ENCODE data around the gene NR5A2.

The NR5A2 gene

DNA sequence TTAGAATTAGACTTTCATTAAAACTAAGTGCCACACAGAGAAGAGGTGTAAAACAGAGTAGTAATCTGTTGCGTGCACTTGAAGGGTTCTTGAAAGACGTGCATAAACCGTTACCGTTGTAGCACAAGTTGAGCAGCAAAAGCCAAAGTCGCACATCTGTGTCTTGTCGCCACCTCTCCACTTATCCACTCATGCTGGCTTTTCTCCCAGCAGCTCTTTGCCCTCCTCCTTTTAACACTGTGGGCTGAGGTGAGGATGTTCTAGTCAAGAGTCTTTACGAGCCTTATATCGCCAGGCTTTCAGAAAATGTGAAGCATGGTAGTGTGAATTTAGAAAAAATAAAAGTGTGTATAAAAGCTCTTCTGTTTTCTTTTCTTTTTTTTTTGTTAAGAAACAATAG lies 48.0 kb downstream of the NR5A2 start:
- peak; percentile 89 for DNase-seq

DNA sequence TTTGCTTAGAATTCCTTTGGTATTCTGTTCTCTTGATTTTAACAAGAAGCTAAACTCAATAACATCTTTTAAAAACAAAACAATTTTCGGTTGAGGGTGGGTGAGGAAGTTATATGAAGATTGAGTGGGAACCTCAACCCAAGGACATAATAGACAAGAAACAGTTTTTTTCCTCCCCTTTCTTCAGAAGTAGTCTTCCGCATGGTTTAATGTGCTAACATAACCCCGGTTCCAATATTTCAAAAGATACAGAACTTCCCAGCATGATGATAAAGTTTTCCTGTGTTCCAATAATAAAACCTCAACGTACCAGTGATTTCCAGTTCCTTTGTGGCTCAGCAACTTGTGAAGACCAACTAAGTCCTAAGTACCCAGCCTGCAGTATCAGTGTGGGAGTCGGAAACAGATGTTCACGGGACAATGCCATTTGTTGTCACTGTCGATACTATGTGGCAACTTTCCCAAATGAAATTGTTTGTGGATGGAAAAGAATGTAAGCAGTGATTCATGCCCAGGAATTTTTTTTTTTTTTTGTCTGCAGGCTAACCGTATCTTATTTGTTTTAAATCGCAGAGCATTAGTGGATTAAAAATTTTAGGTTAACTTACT lies 48.5 kb downstream of the NR5A2 start:
- DNase-seq, result no peak

DNA sequence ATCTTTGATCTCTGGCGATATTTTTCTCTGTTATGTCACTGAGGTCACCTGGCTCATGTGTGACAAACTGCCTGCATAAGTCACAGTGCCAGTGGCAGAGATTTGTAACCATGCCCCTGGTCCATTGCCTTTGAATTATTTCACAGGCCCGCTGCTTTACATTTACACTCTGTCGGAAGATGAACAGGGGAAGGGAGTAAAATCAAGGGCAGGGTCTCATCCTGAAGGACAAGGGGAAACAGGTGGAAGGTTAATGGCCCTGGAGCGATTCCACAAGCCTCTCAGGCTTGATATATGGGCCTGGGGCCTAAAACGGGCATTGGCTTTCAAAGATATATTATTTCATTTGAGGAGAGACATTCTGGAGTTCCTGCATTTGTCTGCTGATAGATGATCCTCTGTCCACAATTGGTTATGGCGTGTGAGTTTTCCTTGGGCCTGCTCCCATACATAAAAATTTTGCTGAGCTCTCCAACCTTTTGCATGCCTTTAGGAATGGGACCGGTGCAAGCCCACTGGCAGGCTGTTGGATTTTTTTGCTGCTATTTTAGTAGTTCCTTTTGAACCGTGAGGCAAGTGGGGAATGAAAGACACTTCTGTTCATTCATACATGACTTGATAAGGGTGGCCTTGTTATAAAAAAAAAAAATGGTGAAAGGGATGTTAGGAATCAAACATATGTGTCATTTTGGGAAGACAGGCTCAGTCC lies 51.9 kb downstream of the NR5A2 start:
- DNase-seq, result no peak

GRCh38 chr1:200081151-200081968 lies 53.9 kb downstream of the NR5A2 start:
- no peak for DNase-seq

GRCh38 chr1:200081969-200082245 lies 54.4 kb downstream of the NR5A2 start:
- DNase-seq, result no peak

DNA sequence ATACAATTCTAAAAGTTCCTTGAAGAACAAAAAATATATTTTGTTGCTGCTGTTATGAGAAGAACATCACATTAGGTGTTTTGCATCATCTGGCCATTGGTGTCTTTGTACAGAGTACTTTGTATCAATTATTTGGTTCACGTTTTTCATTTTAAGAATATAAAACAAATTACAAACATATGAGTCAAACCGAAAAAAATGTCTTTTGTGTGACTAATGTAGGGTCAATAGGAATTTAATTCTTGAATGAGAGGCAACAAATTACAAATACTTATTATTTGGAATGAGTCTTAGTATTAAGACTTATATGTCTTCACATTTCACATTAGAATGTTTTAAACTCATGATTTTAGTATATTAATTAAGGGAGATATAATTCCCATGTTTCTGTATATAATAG lies 54.8 kb downstream of the NR5A2 start:
- no peak for DNase-seq

DNA sequence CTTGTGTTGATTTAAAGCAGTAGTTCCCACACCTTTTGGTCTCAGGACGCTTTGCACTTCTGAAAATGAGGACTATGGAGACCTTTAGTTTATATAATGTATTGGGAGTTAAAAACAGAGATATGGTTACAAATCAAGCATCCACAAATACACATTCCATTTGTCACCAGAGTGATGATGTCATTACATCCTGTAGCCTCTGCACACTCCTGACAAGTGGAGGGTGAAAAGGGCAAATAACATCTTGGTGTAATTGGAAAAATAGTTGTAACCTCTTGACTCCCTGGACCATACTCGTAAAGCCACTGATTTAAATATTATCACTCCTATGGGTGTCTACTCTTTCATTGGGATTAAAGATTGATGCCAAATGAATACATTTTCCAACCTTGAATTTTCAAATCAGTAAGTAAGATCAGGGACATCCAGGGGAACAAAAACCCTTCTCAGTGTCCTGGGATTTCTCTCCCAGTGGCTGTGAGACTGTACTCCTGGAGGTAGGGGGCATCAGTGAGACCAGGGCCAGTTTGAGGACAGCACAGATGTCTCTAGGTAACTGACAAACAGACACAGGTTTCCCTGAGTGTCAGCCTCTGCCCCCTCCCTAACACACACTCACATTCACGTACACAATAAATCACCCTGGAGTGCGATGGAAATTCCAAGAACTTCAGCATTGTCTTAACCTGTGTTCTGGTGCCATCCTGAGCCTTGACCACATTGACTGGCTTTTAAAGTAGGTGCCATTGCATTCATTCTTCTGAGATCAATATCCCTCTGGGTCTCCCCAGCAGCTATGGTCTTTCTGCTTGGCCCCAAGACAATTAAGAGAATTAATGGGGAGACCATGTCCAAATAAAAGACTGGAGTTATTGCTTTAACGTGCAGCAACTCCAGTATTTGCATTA lies 63.0 kb downstream of the NR5A2 start:
- no peak for DNase-seq

DNA sequence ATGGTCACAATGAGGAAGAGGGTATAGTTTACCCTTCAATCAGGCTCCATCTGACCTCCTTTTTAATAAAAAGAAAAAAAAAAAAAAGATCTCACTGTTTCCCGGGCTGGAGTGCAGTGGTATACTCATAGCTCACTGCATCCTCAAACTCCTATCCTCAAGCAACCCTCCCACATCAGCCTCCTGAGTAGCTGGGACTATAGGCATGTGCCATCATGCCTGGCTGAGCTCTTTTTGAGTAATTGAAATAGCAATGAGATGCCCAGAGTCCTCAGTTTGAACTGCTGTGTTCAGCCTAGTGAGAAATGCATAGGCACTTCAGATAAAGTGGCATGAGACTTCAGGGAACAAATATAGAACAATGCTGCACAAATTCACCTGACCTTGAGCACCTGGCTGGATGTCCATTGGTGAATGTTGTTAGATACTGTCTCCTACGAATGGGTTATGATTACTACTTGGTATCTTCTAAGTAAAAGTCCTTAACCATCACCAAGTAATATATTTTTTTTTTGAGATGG lies 67.6 kb downstream of the NR5A2 start:
- DNase-seq, result no peak

DNA sequence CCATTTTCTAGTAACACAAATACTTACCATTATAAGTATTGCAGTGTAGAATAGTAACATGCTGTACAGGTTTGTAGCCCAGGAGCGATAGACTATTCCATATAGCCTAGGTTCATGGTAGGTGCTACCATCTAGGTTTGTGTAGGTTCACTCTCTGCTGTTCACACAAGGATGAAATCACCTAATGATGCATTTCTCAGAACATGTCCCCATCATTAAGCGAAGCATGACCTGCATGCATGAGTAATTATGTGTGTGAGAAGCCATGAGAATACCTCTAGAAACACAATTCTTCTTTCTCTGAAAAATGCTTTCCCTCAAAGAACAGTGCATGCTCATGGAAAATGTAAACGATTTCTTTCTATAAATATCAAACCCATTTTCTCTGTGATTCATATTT lies 69.3 kb downstream of the NR5A2 start:
- DNase-seq, result no peak

- no peak for DNase-seq
Measured at GRCh38 chr1:200099040-200099439, 71.5 kb downstream of the NR5A2 start.

- no peak for DNase-seq
Measured at GRCh38 chr1:200103966-200104583, 76.6 kb downstream of the NR5A2 start.

GRCh38 chr1:200107004-200107470 lies 79.5 kb downstream of the NR5A2 start:
- DNase-seq, result no peak

DNA sequence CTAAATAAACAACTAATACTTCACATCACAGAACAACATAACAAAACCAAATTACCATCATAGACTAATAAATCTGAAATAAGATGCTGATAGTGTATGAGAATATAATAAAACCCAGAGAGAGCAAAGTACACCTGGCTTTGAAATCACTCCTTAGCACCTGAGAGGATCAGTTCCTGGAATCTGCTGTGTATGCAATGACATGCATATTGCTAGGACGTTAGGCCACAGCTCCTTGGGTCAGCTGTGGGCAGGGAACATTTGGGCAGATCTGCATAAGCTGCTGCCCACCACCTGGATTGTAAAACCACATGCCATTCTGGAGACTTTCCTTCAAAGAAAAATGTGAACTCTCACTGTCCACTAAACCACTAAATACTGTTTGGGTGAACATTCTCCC lies 81.1 kb downstream of the NR5A2 start:
- no peak for DNase-seq

- no peak for DNase-seq
Measured at GRCh38 chr1:200112290-200112689, 84.8 kb downstream of the NR5A2 start.

DNA sequence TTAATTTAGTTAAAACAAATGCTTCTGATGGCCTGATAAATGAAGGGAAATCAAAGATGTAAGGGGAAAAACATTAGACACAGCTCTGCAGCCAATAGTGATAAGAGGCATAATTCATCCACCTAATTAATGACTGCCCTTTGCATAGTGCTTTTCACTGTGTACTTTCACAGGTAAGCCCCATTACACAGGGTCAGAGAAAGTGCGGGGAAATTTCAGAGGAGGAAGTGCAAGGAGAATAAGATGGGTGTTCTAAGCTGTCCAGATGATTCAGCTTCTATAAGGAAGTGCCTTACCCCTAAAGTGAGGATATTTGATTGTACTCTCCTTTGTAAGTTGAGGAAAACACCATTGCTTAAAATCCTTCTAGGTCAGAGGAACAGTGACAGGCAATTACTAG lies 88.0 kb downstream of the NR5A2 start:
- DNase-seq, result no peak

DNA sequence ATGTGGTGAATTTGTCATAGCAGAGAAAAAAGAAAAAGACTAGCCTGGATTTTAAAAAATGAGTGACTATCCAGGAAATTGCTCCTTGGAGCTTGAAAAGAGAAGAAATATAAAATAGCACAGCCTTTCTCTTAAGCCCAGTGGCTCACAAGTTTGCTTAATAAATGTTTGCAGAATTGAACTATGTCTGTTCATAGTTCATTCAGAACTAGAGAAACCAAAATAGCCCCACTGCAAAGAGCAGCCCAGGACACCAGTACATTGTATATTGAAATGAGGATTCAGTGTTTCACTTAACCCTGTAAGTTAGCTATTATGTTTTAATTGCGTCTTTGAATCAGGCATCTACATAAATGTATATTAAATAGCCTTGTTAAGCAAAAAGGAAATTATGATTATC lies 88.8 kb downstream of the NR5A2 start:
- DNase-seq, result no peak

DNA sequence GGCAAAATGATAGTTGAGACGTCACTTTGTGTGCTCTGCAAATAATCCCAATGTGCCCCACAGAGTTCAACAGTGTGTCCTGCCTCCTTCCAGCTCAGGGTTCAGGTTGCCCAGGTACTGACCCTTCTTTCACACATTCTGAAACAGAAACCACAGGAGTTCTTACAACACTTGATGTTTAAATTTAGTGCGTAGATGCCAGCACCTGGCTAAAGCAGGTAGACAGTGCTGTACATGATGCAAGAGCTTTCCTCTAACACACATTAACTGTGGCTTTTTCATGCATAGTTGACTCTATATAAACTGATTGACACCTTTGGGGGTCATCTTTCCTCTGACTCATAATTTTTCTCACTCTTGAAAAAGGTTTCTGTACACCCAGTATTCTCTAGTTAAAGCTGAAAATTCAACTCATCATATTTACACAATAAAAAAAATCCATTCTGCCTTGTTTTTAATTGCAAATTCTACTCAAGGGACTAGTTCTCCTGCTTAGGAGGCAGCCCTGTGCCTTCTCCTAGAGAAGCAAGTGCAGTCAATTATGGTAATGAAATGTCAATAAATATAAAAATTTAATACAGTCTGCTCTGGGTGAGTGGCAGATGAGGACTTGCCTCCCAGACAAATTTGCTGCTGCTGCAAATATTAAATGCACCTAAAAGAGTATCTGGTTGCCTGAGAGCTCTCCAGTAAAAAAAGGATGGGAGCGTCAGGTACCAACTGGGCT lies 91.4 kb downstream of the NR5A2 start:
- DNase-seq, result no peak

DNA sequence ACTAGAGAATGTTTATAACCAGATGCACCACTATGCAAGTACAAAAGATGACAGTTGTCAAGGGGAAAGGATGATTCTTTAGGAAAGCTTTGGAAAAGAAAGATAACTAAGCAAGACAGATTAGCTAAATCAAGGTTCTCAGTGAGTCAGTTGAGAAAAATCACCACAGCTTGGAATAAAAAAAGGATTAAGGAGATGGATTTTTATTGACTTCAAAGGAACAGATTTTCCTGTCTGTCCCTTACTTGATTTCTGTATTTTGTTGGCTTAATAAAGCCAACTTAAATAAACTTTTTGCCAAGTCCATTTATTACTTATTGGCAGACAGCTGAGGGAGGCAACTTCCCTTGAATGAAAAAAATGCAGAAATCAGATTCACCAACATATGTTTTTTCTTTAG lies 93.9 kb downstream of the NR5A2 start:
- no peak for DNase-seq

DNA sequence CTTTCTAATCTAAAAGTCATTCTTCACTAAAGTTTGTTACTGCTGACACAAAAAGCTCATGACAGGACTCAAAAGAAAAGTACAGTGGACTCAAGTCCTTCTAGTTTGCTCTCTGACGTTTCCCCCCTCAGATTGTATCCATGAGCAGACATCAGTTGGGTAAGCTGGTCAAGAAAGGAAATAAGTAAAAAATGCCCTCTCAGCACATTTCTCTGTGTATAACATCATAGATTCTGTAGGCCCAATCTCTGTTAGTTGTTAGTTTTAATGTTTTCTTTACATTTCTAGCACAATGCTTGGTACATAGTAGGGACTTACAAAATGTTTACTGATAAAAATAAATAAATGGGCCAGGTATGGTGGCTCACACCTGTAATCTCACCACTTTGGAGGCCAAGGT lies 96.8 kb downstream of the NR5A2 start:
- no peak for DNase-seq

GRCh38 chr1:200128081-200128480 lies 100.6 kb downstream of the NR5A2 start:
- DNase-seq, result no peak

DNA sequence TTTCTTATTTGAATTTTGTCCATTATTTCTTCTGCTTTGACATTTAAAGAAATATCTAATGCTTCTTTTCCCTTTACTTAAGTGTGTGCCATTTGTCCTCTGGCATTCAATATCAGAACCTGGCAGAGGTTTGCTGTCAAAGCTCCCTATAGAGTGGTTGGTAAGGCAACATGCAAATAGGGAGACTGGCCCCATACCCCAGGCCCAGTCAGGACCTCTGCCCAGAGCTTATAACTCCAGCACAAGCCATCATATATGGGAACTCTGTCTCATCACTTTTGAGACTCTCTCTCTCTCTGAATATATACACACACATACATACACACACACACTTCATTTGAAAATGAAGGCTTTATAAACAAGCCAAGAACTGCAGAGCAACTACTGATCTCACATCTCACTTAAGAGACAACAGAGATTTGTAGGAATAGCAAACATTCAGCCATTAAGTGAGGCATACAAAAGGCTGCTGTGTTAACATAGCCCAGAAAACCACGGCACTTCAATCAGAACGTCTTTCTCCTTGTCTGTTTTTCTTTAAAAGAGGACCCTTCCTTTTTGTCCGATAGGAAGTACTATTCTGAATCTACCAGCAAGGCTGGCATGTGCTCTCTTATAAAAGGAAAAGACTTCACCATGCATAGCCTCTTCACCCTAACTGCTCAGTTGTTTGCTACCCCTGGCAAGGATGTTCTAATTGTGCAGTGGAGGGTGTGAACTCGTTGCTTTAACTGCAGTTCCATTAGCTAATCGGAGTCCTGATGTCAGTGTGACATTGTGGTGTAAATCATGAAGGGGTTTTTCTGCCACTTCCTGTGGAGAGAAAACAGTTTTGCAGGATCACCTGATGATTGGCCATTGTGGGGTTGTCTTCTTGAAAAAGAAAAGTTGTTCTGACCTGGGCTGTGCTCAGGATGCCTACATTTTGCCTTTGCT lies 101.7 kb downstream of the NR5A2 start:
- no peak for DNase-seq
